ENCODE data around the gene SIVA1. TPM values are rescaled to one million over a fixed set of nuclear protein-coding genes. Genes with fewer than 3 reads are reported as not detected.

Gene SIVA1
- total and polyA plus RNA-seq, 2 of the 8 experiments (the other 6 are each of a cell fraction or from before 2014, with no cell fraction given), result 123 to 589 TPM

- TF ChIP-seq, protein P1, sequence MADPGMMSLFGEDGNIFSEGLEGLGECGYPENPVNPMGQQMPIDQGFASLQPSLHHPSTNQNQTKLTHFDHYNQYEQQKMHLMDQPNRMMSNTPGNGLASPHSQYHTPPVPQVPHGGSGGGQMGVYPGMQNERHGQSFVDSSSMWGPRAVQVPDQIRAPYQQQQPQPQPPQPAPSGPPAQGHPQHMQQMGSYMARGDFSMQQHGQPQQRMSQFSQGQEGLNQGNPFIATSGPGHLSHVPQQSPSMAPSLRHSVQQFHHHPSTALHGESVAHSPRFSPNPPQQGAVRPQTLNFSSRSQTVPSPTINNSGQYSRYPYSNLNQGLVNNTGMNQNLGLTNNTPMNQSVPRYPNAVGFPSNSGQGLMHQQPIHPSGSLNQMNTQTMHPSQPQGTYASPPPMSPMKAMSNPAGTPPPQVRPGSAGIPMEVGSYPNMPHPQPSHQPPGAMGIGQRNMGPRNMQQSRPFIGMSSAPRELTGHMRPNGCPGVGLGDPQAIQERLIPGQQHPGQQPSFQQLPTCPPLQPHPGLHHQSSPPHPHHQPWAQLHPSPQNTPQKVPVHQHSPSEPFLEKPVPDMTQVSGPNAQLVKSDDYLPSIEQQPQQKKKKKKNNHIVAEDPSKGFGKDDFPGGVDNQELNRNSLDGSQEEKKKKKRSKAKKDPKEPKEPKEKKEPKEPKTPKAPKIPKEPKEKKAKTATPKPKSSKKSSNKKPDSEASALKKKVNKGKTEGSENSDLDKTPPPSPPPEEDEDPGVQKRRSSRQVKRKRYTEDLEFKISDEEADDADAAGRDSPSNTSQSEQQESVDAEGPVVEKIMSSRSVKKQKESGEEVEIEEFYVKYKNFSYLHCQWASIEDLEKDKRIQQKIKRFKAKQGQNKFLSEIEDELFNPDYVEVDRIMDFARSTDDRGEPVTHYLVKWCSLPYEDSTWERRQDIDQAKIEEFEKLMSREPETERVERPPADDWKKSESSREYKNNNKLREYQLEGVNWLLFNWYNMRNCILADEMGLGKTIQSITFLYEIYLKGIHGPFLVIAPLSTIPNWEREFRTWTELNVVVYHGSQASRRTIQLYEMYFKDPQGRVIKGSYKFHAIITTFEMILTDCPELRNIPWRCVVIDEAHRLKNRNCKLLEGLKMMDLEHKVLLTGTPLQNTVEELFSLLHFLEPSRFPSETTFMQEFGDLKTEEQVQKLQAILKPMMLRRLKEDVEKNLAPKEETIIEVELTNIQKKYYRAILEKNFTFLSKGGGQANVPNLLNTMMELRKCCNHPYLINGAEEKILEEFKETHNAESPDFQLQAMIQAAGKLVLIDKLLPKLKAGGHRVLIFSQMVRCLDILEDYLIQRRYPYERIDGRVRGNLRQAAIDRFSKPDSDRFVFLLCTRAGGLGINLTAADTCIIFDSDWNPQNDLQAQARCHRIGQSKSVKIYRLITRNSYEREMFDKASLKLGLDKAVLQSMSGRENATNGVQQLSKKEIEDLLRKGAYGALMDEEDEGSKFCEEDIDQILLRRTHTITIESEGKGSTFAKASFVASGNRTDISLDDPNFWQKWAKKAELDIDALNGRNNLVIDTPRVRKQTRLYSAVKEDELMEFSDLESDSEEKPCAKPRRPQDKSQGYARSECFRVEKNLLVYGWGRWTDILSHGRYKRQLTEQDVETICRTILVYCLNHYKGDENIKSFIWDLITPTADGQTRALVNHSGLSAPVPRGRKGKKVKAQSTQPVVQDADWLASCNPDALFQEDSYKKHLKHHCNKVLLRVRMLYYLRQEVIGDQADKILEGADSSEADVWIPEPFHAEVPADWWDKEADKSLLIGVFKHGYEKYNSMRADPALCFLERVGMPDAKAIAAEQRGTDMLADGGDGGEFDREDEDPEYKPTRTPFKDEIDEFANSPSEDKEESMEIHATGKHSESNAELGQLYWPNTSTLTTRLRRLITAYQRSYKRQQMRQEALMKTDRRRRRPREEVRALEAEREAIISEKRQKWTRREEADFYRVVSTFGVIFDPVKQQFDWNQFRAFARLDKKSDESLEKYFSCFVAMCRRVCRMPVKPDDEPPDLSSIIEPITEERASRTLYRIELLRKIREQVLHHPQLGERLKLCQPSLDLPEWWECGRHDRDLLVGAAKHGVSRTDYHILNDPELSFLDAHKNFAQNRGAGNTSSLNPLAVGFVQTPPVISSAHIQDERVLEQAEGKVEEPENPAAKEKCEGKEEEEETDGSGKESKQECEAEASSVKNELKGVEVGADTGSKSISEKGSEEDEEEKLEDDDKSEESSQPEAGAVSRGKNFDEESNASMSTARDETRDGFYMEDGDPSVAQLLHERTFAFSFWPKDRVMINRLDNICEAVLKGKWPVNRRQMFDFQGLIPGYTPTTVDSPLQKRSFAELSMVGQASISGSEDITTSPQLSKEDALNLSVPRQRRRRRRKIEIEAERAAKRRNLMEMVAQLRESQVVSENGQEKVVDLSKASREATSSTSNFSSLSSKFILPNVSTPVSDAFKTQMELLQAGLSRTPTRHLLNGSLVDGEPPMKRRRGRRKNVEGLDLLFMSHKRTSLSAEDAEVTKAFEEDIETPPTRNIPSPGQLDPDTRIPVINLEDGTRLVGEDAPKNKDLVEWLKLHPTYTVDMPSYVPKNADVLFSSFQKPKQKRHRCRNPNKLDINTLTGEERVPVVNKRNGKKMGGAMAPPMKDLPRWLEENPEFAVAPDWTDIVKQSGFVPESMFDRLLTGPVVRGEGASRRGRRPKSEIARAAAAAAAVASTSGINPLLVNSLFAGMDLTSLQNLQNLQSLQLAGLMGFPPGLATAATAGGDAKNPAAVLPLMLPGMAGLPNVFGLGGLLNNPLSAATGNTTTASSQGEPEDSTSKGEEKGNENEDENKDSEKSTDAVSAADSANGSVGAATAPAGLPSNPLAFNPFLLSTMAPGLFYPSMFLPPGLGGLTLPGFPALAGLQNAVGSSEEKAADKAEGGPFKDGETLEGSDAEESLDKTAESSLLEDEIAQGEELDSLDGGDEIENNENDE (IDR thresholded peaks at IDR 0.05; ENCODE audit: insufficient replicate concordance, low read length), result no peak
- no peak for TF ChIP-seq RFX5 (IDR thresholded peaks at IDR 0.05; ENCODE audit: borderline replicate concordance, low read depth, low read length)
- TF ChIP-seq RXRA (IDR thresholded peaks at IDR 0.05; ENCODE audit: insufficient read depth, low read depth, low read length), result no peak
- no peak for TF ChIP-seq SIX5 (IDR thresholded peaks at IDR 0.05; ENCODE audit: low read depth, low read length)
- TF ChIP-seq SAP30 (IDR thresholded peaks at IDR 0.05; ENCODE audit: insufficient read depth, insufficient replicate concordance, low read length), result no peak
- TF ChIP-seq NANOG (IDR thresholded peaks at IDR 0.05; ENCODE audit: insufficient read depth, low read depth, low read length, poor library complexity, severe bottlenecking), result no peak
- TF ChIP-seq, protein P2, sequence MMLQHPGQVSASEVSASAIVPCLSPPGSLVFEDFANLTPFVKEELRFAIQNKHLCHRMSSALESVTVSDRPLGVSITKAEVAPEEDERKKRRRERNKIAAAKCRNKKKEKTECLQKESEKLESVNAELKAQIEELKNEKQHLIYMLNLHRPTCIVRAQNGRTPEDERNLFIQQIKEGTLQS (IDR thresholded peaks at IDR 0.05; ENCODE audit: insufficient read depth, low read depth, low read length), result no peak
- TF ChIP-seq JUN (IDR thresholded peaks at IDR 0.05; ENCODE audit: low read depth, low read length), result no peak
Observed at GRCh38 chr14:104742586-104743455, 10.1 kb upstream of the SIVA1 start (continued).
